HepG2 (cell line): ENCODE measurements around the gene TTC28. TPM values are rescaled to one million over a fixed set of nuclear protein-coding genes. Genes with fewer than 3 reads are reported as not detected.

Experiments
- AKNA ChIP-seq: sonication (generic); formaldehyde crosslinking; IDR thresholded peaks from 2 replicates; pipeline ENCODE4 v1.4.0; 2020; ENCODE audit warnings: missing genetic modification reagents, borderline replicate concordance
- GABPB1 ChIP-seq: IDR thresholded peaks from 2 replicates; pipeline ENCODE4 v1.6.1; 2016; ENCODE audit warnings: mild to moderate bottlenecking, missing genetic modification reagents, moderate library complexity, missing compliant biosample characterization
- HMG20A ChIP-seq: IDR thresholded peaks from 2 replicates; pipeline ENCODE4 v1.6.1; 2016; ENCODE audit warnings: borderline replicate concordance
- JUND ChIP-seq: sonication (generic); formaldehyde crosslinking; IDR thresholded peaks from 2 replicates; pipeline ENCODE4 v1.8.0; 2022; ENCODE audit warnings: mild to moderate bottlenecking, missing genetic modification reagents
- MLXIP ChIP-seq: sonication (generic); formaldehyde crosslinking; IDR thresholded peaks from 2 replicates; pipeline ENCODE4 v1.9.0; 2021; ENCODE audit warnings: missing genetic modification reagents, borderline replicate concordance
- MXI1 ChIP-seq: IDR thresholded peaks from 3 replicates; pipeline ENCODE4 v1.6.1; 2012; ENCODE audit warnings: low read depth, low read length, inconsistent platforms, borderline replicate concordance
- TEAD2 ChIP-seq: sonication (generic); formaldehyde crosslinking; IDR thresholded peaks from 2 replicates; pipeline ENCODE4 v1.9.0; 2021; ENCODE audit warnings: missing genetic modification reagents
- TP53 ChIP-seq: sonication (generic); formaldehyde crosslinking; conservative IDR thresholded peaks from 2 replicates; pipeline ENCODE4 v1.4.0; 2020; ENCODE audit warnings: missing genetic modification reagents
- ZNF337 ChIP-seq: sonication (generic); formaldehyde crosslinking; IDR thresholded peaks from 2 replicates; pipeline ENCODE4 v1.5.1; 2020; ENCODE audit warnings: missing genetic modification reagents, low read depth, mild to moderate bottlenecking, borderline replicate concordance
- polyA plus RNA-seq, 8 experiments: library from polyadenylated mRNA; depleted of rRNA in 3 of 8; stranded (reverse) in 7 of 8; unstranded in 1 of 8; fragments of >200 nt; fragmentation: Illumina TruSeq in 4 of 8; extraction: Trizol in 4 of 8; gene quantifications; 2 replicates each; pipeline versions ENCODE4 v1.2.1 to v1.2.3, GENCODE V29; 2011 to 2016; ENCODE audit warnings: low read depth in 4 of 8, missing spikeins in 1 of 8, mixed read lengths in 1 of 8; ENCODE audit not compliant: insufficient read depth in 1 of 8
- total RNA-seq, 5 experiments: library from RNA; depleted of rRNA; stranded (reverse); fragments of >200 nt; fragmentation: Illumina TruSeq; extraction: Trizol; gene quantifications; 2 replicates each; pipeline ENCODE4 v1.2.3, GENCODE V29; 2016; ENCODE audit warnings: low read depth in 1 of 5
- TF ChIP-seq, protein P1 (sequence below): sonication (generic); formaldehyde crosslinking; IDR thresholded peaks from 2 replicates; pipeline ENCODE4 v1.4.0; 2020; ENCODE audit warnings: missing genetic modification reagents, mild to moderate bottlenecking, borderline replicate concordance
- TF ChIP-seq, protein P2 (sequence below): sonication (generic); formaldehyde crosslinking; IDR thresholded peaks from 2 replicates; pipeline ENCODE4 v1.5.0; 2020; ENCODE audit warnings: mild to moderate bottlenecking, missing genetic modification reagents
- TF ChIP-seq, protein P3 (sequence below): sonication (generic); formaldehyde crosslinking; IDR thresholded peaks from 2 replicates; pipeline ENCODE4 v1.4.0; 2020; ENCODE audit warnings: missing genetic modification reagents, borderline replicate concordance

The TTC28 gene
- total and polyA plus RNA-seq, 2 of the 13 experiments (the other 11 are each of a cell fraction or from before 2014, with no cell fraction given), result 4.2 to 13.1 TPM

DNA sequence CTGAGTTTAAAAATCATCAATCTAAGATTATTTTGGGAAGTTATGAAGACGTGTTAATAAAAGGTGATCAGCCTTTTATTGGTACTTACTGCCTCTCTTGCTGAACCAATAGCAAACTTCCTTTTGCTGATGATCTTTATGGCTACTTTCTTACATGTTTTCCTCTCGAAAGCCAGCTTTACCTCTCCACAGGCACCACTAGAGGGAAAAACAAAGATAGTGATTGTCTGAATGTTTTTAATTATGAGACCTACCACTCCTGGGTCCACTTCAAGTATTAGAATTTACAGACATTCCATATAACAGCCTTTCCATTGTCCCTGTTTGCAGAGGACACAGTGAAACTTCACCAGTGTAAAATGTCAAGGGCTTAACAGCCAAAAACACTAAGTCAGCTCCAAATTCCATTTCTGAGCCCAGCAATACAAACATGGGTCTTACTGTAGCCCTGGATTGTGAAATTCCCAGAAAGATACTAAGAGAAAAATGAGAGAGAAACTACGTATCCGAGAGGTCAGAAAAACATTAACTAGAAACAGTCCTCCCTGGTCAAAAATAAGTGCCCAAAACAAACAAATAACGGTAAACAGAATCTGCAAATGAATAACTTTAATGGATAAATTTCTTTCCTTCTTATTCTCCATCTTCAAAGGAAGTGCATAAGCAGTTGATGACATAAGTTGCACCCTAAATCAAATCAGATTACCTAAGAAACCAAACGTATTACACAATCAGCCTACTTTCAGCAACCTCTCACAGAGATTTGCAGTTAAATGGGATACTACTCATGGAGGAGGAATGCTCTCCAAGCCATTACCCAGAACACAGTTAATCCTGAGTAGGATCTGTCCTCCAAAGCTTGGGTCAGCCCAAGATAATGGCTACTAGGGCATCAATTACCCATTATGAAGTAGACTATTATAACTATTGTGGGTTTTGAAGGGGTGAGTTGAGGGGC, 32.5 kb upstream of the TTC28 start (continued):
- TF ChIP-seq, protein P1, sequence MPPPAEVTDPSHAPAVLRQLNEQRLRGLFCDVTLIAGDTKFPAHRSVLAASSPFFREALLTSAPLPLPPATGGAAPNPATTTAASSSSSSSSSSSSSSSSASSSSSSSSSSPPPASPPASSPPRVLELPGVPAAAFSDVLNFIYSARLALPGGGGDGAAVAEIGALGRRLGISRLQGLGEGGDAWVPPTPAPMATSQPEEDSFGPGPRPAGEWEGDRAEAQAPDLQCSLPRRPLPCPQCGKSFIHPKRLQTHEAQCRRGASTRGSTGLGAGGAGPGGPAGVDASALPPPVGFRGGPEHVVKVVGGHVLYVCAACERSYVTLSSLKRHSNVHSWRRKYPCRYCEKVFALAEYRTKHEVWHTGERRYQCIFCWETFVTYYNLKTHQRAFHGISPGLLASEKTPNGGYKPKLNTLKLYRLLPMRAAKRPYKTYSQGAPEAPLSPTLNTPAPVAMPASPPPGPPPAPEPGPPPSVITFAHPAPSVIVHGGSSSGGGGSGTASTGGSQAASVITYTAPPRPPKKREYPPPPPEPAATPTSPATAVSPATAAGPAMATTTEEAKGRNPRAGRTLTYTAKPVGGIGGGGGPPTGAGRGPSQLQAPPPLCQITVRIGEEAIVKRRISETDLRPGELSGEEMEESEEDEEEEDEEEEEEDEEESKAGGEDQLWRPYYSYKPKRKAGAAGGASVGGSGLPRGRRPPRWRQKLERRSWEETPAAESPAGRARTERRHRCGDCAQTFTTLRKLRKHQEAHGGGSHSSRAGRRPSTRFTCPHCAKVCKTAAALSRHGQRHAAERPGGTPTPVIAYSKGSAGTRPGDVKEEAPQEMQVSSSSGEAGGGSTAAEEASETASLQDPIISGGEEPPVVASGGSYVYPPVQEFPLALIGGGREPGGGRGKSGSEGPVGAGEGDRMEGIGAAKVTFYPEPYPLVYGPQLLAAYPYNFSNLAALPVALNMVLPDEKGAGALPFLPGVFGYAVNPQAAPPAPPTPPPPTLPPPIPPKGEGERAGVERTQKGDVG (CRISPR knock-in tag), result no peak
- TF ChIP-seq ZNF337 (CRISPR knock-in tag) (no peak), HMG20A (CRISPR knock-in tag) (peak; percentile 43), TEAD2 (CRISPR knock-in tag) (no peak), JUND (no peak), MLXIP (no peak), TP53 (CRISPR knock-in tag) (no peak), MXI1 (0 out of 3 replicates have a peak, but pooled peaks have one; percentile 13), AKNA (CRISPR knock-in tag) (no peak), GABPB1 (CRISPR knock-in tag) (no peak)
- TF ChIP-seq, protein P2, sequence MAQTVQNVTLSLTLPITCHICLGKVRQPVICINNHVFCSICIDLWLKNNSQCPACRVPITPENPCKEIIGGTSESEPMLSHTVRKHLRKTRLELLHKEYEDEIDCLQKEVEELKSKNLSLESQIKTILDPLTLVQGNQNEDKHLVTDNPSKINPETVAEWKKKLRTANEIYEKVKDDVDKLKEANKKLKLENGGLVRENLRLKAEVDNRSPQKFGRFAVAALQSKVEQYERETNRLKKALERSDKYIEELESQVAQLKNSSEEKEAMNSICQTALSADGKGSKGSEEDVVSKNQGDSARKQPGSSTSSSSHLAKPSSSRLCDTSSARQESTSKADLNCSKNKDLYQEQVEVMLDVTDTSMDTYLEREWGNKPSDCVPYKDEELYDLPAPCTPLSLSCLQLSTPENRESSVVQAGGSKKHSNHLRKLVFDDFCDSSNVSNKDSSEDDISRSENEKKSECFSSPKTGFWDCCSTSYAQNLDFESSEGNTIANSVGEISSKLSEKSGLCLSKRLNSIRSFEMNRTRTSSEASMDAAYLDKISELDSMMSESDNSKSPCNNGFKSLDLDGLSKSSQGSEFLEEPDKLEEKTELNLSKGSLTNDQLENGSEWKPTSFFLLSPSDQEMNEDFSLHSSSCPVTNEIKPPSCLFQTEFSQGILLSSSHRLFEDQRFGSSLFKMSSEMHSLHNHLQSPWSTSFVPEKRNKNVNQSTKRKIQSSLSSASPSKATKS, result no peak
- TF ChIP-seq, protein P3, sequence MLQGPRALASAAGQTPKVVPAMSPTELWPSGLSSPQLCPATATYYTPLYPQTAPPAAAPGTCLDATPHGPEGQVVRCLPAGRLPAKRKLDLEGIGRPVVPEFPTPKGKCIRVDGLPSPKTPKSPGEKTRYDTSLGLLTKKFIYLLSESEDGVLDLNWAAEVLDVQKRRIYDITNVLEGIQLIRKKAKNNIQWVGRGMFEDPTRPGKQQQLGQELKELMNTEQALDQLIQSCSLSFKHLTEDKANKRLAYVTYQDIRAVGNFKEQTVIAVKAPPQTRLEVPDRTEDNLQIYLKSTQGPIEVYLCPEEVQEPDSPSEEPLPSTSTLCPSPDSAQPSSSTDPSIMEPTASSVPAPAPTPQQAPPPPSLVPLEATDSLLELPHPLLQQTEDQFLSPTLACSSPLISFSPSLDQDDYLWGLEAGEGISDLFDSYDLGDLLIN, result no peak
